Dedifferentiated amniotic fluid mesenchymal stem cell (primary cell): Measurements from ENCODE around the gene ABLIM2.

Source experiments
- DNase-seq: peaks from one replicate; pipeline ENCODE4 v3.0.0-alpha.2; 2016; ENCODE audit errors: extremely low spot score

The ABLIM2 gene

DNA sequence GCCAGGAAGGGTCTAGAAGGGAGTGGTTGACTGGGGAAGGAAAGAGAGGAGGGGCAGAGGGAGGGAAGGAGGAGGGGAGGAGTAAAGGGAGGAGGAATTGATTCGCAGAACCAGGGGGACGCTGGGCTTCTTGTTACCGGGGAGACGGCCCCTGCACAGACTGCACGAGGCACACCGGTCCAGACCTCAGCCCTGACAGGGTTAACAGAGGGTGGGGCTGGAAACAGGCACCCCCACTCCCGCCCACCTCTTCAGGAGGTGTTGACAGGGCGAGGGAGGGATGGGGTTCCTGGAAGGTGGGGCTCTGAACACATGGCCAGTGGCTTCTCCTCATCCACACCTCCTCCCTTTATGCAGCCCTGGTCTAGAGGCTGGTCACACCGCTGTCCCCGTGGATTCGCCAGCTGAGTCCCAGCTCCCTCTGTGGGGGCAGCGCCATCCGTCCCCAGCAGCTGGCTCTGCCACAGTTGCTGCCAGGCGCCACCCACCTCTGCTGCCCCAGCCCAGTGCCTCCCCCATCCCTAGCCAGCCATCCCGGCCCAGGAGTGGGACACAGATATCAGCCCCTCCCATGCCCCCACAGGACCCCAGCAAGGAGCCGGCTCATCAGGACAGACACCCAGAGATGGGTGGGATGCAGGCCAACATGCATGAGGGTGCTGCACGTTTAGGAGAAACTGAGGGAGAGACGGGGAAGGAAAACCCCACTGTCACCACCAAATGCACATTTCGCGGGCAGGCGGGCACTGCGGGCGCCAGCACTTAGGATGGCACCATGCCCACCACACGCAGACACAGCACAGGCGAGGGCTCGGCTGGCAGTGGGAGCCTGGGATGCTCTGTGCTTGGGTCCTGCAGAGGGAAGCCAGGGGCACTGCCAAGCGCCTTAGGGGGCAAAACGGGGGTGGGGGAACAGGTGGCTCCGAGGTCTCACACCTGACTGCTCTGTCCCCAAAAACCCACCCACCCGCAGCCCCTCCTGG, 87.6 kb downstream of the ABLIM2 start:
- DNase-seq: no peak

- DNase-seq: no peak
Measured at GRCh38 chr4:8069102-8069752, 89.4 kb downstream of the ABLIM2 start.

- DNase-seq: no peak
Measured at GRCh38 chr4:8067945-8068896, 90.4 kb downstream of the ABLIM2 start.

GRCh38 chr4:8067274-8067936, 91.2 kb downstream of the ABLIM2 start:
- no peak for DNase-seq

GRCh38 chr4:8066336-8066931, 92.2 kb downstream of the ABLIM2 start:
- no peak for DNase-seq

- no peak for DNase-seq
Measured at GRCh38 chr4:8063974-8064563, 94.5 kb downstream of the ABLIM2 start.

DNA sequence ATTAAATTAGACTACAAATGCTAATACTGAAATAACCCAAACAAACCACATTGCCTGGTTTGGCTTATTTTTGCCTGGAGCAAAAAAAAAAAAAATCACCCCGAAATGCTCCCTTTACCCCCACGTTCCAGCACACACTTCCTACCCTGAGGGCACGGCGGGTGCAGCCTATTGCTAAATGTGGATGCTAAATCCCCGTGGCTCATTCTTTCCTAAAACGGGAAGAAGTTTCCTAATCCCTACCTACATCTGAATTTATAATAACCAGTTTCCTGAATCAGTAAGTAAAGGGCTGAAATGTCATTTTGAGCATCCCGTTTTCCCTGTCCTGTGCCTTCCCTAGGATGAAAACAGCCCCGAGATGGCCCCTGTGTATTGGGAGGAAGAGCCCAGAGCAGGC, 97.0 kb downstream of the ABLIM2 start:
- no peak for DNase-seq

DNA sequence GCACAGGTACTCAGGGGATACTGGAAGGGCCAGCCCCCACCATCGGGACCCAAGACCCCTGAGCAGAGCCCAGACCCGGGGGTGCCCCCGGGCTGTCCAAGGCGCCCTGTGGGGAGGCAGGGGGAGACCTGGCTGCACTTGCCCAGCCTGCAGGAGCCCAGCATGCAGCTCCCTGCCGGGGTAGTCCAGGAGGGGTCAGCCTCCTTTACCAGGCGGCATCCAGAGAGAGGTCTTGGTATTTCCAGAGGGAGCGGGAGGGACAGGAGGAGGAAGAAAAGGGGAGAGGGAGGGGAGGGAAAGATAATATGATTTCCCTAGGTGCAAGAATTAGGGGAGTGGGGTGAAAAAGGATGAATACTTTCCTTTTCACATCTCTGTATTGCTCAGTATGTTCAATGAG, 97.5 kb downstream of the ABLIM2 start:
- DNase-seq: no peak

DNA sequence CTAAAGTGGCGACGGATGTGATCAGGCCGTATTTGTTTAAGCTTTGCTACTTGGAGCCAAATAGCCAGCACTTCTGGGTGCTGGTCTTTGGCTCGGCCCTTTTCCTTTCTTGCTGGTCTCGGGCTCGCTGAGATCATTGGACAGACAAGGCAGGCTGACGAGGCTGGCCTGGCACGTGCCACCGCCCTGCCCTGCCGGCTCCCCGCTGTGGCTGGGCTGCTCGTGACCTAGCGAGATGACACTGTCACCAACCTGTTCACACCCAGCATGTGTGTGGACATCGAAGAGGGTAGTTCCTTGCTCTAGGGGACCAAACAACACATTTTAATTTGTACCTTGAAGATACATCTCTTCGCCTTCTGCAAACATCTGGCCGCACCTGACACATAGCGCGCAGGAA, 98.0 kb downstream of the ABLIM2 start:
- DNase-seq: no peak

DNA sequence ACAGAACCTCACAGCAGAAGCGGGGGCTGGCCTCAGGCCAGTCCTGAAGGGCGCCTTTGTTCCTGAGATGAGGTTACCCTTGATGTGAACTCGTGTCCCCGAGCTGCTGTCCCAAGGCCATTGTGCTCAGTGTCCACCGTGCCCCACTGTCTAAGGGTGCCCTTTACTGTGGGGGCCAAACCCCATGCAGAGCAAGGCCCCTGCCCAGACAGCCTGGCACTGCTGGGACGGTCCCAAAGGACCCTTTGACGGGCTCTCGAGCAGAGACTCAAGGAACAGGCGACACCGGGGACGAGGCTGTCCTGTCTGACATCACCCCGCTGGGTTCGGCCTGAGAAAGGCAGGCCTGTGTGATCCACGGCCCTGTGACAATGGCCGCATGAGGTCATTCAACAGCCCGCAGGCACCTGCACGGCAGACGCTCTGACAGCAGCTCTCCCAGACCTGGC, 100.6 kb downstream of the ABLIM2 start:
- DNase-seq: no peak

DNA sequence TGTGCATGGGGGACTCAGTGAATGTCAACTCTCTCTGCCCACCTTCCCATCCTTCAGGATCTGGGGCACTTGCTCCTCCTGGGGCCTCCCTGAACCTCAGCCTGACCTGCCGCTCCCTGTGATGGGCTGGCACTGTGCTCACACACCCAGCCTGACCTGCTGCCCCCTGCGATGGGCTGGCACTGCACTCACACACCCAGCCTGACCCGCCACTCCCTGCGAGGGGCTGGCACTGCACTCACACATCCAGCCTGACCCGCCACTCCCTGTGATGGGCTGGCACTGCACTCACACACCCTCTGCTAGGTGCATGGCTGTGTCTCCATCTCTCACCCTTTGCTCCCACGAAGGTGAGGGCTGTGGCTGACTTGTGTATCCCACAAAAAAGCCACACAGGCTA, 103.4 kb downstream of the ABLIM2 start:
- DNase-seq: no peak

DNA sequence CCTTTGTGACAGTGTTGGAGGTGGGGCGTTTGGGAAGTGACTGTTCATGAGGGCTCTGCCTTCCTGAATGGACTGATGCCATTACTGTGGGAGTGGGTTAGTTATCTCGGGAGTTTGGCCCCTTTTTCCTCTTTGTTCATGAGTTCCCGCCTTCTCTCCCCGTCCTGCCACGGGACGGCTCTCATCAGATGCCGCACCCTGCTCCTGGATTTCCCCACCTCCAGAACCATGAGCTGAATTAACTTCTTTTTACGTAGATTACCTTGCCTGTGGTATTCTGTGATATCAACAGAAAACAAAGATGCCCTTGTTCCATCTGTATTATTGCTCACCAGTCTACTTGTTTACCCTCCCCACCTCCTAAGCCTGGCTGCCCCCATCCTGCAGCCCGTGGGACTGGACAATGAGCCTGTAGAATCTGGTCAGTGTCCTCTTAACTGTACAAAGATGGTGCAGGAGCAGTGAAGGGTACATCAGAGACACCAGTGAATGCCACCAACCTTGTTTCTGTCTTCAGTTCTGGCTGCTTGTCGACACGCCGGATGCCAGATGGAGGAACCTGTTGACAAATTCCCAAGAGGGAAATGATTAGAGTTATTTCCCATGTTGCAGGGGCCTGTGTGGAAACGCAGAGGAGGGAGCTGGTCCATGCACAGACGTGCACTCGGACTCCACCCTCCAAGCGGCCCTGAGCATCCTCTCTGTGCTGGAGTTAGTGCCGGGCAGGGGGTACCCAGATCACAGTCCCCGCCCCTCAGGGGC, 104.7 kb downstream of the ABLIM2 start:
- DNase-seq: no peak

DNA sequence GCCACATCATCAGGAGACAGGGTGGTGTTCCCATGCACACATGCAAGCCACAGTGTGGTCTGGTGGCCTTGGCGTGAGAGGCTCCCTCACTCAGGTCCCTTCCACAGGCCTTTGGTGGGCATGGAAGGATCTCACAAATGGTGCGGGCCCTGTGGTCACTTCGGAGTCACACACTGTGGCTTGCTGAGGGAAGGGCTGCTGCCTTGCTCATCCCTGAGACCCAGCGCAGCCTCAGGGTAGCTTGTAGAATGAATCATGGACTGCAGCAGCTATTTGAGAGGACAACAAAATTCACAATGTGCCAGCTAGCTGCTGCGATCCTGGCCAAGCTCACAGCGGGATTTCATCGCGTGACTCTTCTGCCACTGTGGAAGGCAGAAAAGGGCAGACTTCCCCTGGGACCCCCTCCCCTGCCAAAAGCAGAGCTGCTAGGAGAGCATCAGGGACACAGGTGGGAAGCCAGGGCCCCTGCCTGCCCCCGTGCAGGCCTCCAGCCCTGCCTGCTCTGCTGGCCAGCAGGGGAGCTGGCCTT, 106.4 kb downstream of the ABLIM2 start:
- DNase-seq: no peak

- no peak for DNase-seq
Measured at GRCh38 chr4:8051644-8052043, 107.0 kb downstream of the ABLIM2 start.

GRCh38 chr4:8050555-8051206, 107.9 kb downstream of the ABLIM2 start:
- no peak for DNase-seq

GRCh38 chr4:8050180-8050554, 108.4 kb downstream of the ABLIM2 start:
- DNase-seq: no peak

DNA sequence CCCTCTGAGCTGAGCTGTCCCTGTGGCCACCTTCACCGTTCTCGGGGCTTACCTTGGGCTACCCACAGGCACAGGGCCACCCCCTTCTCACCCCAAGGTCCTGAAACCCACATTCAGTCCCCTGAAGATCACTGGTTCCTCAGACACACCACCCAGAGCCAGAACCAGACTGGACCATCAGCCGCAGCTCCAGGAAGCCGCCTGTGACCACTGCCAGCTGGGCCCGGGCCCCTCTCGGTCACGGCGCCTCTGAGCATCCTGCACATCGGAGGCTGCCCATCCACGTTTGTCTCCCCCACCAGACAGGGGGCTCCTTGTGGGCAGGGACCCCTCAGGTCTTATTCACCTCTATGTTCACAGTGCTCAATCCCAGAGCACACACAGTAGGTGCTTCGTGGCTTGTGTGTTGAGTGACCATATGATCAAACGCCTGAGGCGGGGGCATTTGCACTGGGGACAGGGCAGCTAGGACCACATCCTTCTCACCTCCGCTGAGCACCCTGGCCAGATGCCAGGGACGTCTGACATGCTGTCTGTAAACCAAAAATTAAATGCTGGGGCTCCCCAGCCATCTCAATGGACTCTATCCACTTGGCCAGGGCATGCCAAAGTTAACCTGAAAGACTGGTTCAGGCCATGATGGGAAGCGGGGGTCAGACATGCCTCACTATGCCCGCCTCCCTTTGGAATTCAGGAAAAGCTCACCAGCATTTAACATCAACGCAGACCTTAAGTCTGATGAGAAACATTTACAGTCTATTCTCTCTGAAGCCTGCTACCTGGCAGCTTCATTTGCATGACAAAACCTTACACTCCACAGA, 109.5 kb downstream of the ABLIM2 start:
- no peak for DNase-seq
